ENCODE results near the gene BIN1. TPM values are rescaled to one million over a fixed set of nuclear protein-coding genes. Genes with fewer than 3 reads are reported as not detected.

The BIN1 gene
- total RNA-seq, 1 experiment from 2014 or later: 31.8 TPM

DNA sequence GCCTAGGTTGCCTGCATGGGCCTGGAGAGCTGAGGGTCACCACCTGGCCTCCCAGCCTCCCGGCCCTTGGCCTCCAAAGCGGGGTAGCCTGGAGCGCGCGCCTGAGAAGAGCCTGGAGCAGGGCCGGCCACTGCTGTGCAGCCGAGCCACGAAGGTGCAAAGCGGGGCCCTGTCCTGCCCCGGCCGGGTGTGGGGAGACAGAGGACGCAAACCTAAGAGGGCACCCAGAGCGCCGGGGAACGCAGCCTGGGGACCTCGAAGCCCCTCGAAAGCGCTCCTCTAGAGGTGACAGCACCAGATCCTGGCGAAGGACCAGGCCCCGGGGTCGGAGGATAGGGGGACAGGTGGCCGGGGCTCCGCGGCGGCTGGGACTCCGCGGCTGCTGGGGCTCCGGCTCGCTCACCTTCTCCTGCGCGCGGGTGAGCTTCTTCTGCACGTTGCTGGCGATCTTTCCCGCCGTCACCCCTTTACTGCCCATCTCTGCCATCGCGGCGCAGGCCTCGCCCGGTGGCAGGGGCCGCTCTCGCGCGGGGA, 430 bp downstream of the BIN1 start:
- H3K4me2 ChIP-seq (ENCODE audit: low read length): peak overlapping the region; percentile 94
- ChIA-PET RAD21 (ENCODE audit: low non-redundant PET in 1 of 2, low total read pairs in 2 of 2, uncharacterized antibody in 2 of 2, unreplicated experiment in 2 of 2) (interaction anchor here in 1 of 2 experiments (1.7 kb wide), 1 partner anchor 39 kb away, joined by 5 read pairs; no protein-coding TSS in a partner anchor), CTCF (interaction anchor here (0.9 to 1.1 kb wide), 2 partner anchors 10 to 91 kb away, joined by 3 read pairs; no protein-coding TSS in a partner anchor), POLR2A (interaction anchor here (1.1 kb wide), 1 partner anchor 41 kb away, joined by 3 read pairs; no protein-coding TSS in a partner anchor)
- H3K9me2 ChIP-seq (ENCODE audit: insufficient read depth): no peaks in the 10 kb centered on the region
- peak; percentile 22 for ATAC-seq
- H4K20me1 ChIP-seq (ENCODE audit: insufficient read depth): no peaks in the 10 kb centered on the region
- no peaks in the 10 kb centered on the region for H3K9me3 ChIP-seq (ENCODE audit: control insufficient read depth in 1 of 2, insufficient read depth in 1 of 2, low read depth in 1 of 2, low read length in 2 of 2)
- TF ChIP-seq ZFX (IDR thresholded peaks at IDR 0.05) (peak; percentile 52), SRF (IDR thresholded peaks at IDR 0.05; ENCODE audit: low read depth) (no peak)
- peaks cover 30% of the 10 kb centered on the region; the same call in 1 of the 2 replicates for H3K79me2 ChIP-seq (ENCODE audit: insufficient read depth, low read length)
- intact Hi-C loops (cut with micrococcal nuclease): loop anchor here (2.0 kb wide), 1 partner anchor 38 kb away; no protein-coding TSS in a partner anchor
- DNase-seq (ENCODE audit: low read depth, low spot score): no peak
- no TSS peak for BruUV-seq (replicated peaks)
- no peaks in the 10 kb centered on the region for H3K27me3 ChIP-seq (ENCODE audit: insufficient read depth, low read length)
- H3K27ac ChIP-seq (ENCODE audit: low read depth, low read length): peak overlapping the region; percentile 56
- H3K36me3 ChIP-seq (ENCODE audit: control insufficient read depth in 1 of 2, insufficient read depth in 2 of 2, low read length in 2 of 2): no peaks in the 10 kb centered on the region
- H3K9ac ChIP-seq (ENCODE audit: low read length): peak overlapping the region; percentile 76
- peak overlapping the region; percentile 75 to 78 for H3K4me3 ChIP-seq (replicated peaks in 1 of 2; ENCODE audit: low read depth in 1 of 2, low read length in 2 of 2)
- H3K4me1 ChIP-seq (ENCODE audit: control insufficient read depth in 1 of 2, insufficient read depth in 2 of 2, low read length in 2 of 2): peaks cover 6 to 29% of the 10 kb centered on the region in 2 experiments
- no peak overlapping the region for H2AFZ ChIP-seq (ENCODE audit: low read depth, low read length, poor library complexity, severe bottlenecking)

- TF ChIP-seq JUND (IDR thresholded peaks at IDR 0.05): no peak
- TF ChIP-seq, protein P1, sequence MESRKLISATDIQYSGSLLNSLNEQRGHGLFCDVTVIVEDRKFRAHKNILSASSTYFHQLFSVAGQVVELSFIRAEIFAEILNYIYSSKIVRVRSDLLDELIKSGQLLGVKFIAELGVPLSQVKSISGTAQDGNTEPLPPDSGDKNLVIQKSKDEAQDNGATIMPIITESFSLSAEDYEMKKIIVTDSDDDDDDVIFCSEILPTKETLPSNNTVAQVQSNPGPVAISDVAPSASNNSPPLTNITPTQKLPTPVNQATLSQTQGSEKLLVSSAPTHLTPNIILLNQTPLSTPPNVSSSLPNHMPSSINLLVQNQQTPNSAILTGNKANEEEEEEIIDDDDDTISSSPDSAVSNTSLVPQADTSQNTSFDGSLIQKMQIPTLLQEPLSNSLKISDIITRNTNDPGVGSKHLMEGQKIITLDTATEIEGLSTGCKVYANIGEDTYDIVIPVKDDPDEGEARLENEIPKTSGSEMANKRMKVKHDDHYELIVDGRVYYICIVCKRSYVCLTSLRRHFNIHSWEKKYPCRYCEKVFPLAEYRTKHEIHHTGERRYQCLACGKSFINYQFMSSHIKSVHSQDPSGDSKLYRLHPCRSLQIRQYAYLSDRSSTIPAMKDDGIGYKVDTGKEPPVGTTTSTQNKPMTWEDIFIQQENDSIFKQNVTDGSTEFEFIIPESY (IDR thresholded peaks at IDR 0.05; ENCODE audit: extremely low read depth, insufficient replicate concordance, low read length): no peak
- TF ChIP-seq, protein P2, sequence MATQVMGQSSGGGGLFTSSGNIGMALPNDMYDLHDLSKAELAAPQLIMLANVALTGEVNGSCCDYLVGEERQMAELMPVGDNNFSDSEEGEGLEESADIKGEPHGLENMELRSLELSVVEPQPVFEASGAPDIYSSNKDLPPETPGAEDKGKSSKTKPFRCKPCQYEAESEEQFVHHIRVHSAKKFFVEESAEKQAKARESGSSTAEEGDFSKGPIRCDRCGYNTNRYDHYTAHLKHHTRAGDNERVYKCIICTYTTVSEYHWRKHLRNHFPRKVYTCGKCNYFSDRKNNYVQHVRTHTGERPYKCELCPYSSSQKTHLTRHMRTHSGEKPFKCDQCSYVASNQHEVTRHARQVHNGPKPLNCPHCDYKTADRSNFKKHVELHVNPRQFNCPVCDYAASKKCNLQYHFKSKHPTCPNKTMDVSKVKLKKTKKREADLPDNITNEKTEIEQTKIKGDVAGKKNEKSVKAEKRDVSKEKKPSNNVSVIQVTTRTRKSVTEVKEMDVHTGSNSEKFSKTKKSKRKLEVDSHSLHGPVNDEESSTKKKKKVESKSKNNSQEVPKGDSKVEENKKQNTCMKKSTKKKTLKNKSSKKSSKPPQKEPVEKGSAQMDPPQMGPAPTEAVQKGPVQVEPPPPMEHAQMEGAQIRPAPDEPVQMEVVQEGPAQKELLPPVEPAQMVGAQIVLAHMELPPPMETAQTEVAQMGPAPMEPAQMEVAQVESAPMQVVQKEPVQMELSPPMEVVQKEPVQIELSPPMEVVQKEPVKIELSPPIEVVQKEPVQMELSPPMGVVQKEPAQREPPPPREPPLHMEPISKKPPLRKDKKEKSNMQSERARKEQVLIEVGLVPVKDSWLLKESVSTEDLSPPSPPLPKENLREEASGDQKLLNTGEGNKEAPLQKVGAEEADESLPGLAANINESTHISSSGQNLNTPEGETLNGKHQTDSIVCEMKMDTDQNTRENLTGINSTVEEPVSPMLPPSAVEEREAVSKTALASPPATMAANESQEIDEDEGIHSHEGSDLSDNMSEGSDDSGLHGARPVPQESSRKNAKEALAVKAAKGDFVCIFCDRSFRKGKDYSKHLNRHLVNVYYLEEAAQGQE (IDR thresholded peaks at IDR 0.05; ENCODE audit: low read depth): no peak
- TF ChIP-seq MAX (IDR thresholded peaks at IDR 0.05): no peak
- TF ChIP-seq ZNF274 (IDR thresholded peaks at IDR 0.05; ENCODE audit: low read depth, low read length): no peak
- TF ChIP-seq YY1 (IDR thresholded peaks at IDR 0.05; ENCODE audit: extremely low read depth, insufficient replicate concordance, low read depth, low read length): no peak
- no peak for TF ChIP-seq EZH2 (IDR thresholded peaks at IDR 0.05)
These were observed 1.1 kb downstream of the BIN1 start for GRCh38 chr2:127105656-127106456.

More at GRCh38 chr2:127105656-127106456, 1.1 kb downstream of the BIN1 start:
- peak overlapping the region; percentile 76 for H3K9ac ChIP-seq (ENCODE audit: low read length)
- H3K27me3 ChIP-seq (ENCODE audit: insufficient read depth, low read length): no peaks in the 10 kb centered on the region
- ATAC-seq (no peak), DNase-seq (ENCODE audit: low read depth, low spot score) (no peak)
- RAD21 ChIA-PET (ENCODE audit: low non-redundant PET in 1 of 2, low total read pairs in 2 of 2, uncharacterized antibody in 2 of 2, unreplicated experiment in 2 of 2): interaction anchor here in 1 of 2 experiments (1.7 kb wide), 1 partner anchor 38 kb away, joined by 5 read pairs; no protein-coding TSS in a partner anchor
- H3K4me3 ChIP-seq (replicated peaks in 1 of 2; ENCODE audit: low read depth in 1 of 2, low read length in 2 of 2): peak overlapping the region; percentile 75 to 78
- no peaks in the 10 kb centered on the region for H3K36me3 ChIP-seq (ENCODE audit: control insufficient read depth in 1 of 2, insufficient read depth in 2 of 2, low read length in 2 of 2)
- H3K9me3 ChIP-seq (ENCODE audit: control insufficient read depth in 1 of 2, insufficient read depth in 1 of 2, low read depth in 1 of 2, low read length in 2 of 2): no peaks in the 10 kb centered on the region
- peak overlapping the region; percentile 94 for H3K4me2 ChIP-seq (ENCODE audit: low read length)
- peaks cover 30% of the 10 kb centered on the region; the same call in 1 of the 2 replicates for H3K79me2 ChIP-seq (ENCODE audit: insufficient read depth, low read length)
- H2AFZ ChIP-seq (ENCODE audit: low read depth, low read length, poor library complexity, severe bottlenecking): no peak overlapping the region
- BruUV-seq (replicated peaks): no TSS peak
- H3K4me1 ChIP-seq (ENCODE audit: control insufficient read depth in 1 of 2, insufficient read depth in 2 of 2, low read length in 2 of 2): peaks cover 12 to 36% of the 10 kb centered on the region in 2 experiments
- H4K20me1 ChIP-seq (ENCODE audit: insufficient read depth): no peaks in the 10 kb centered on the region
- CTCF ChIA-PET: interaction anchor here (1.2 to 1.4 kb wide), 2 partner anchors 38 to 91 kb away, joined by 3 to 5 read pairs; no protein-coding TSS in a partner anchor
- no peaks in the 10 kb centered on the region for H3K9me2 ChIP-seq (ENCODE audit: insufficient read depth)
- peak overlapping the region; percentile 56; the same call in 1 of the 2 replicates for H3K27ac ChIP-seq (ENCODE audit: low read depth, low read length)
- intact Hi-C loops (cut with micrococcal nuclease): loop anchor here (2.0 kb wide), 1 partner anchor 37 kb away; no protein-coding TSS in a partner anchor
- POLR2A ChIA-PET: no interaction called here
